ENCODE data around the gene CEP20.

DNA sequence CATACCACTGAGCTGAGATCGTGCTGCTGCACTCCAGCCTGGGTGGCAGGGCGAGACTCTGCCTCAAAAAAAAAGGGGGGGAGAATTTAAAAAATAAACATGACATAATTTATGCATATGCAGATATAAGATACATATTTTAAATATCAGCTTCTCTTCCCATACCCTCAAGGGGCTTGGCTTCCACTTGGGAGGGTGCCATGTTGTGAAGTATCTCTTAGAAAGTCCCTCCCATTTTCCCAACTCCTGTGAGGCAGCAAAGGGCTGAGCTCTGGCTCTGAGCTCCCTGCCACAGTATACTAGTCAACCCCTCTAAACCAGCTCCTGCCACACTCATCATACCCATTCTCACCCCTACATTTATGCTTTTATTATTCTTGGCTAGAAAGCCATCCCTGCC lies 71.0 kb downstream of the CEP20 start:
- no peak for TF ChIP-seq EZH2 (IDR thresholded peaks at IDR 0.05; ENCODE audit: insufficient read depth, poor library complexity, severe bottlenecking)
- TF ChIP-seq EZH2phosphoT487 (IDR thresholded peaks at IDR 0.05; ENCODE audit: insufficient read depth, low read depth): no peak
